ENCODE measurements around the gene MTAP. TPM values are rescaled to one million over a fixed set of nuclear protein-coding genes. Genes with fewer than 3 reads are reported as not detected.

MTAP gene
- total RNA-seq, 1 donor: 36.7 TPM

DNA sequence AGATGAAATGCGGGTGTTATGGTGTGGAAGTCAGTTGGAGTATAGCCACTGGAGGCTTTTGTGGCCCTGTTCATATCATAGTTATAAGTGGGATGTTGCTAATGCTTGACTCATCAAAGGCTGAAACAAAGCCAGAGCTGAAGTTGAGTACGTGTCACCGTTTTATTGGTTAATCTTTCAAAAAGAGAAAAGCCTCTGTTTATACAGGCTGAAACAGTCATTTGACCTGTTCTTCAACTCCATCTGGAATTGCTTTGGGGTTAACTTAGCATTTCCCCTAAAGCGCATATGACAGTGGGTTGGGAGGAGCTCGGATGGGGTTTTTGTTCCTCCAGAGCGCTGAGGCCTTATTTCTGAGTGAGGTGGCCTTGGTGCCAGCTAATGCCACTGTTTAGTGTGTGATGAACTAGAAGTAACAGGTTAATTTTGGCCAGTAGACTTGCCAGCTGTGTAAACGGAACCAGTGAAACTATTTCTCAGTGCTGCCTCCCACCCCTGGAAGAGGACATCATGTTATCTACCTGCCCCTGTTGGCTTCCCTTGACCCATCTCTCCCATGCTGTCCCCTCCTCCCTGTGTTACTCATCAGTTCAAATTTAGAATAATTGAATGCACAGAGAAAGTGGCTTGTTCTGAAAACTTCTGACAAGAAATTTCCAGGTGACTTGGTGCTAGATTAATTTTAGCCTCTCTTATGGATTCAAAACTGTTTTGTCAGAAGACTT, 34.2 kb downstream of the MTAP start:
- TF ChIP-seq, protein P1, sequence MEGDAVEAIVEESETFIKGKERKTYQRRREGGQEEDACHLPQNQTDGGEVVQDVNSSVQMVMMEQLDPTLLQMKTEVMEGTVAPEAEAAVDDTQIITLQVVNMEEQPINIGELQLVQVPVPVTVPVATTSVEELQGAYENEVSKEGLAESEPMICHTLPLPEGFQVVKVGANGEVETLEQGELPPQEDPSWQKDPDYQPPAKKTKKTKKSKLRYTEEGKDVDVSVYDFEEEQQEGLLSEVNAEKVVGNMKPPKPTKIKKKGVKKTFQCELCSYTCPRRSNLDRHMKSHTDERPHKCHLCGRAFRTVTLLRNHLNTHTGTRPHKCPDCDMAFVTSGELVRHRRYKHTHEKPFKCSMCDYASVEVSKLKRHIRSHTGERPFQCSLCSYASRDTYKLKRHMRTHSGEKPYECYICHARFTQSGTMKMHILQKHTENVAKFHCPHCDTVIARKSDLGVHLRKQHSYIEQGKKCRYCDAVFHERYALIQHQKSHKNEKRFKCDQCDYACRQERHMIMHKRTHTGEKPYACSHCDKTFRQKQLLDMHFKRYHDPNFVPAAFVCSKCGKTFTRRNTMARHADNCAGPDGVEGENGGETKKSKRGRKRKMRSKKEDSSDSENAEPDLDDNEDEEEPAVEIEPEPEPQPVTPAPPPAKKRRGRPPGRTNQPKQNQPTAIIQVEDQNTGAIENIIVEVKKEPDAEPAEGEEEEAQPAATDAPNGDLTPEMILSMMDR (IDR thresholded peaks at IDR 0.05; ENCODE audit: insufficient read depth, low read depth, low read length): no peak
- peak; percentile 96 for DNase-seq (ENCODE audit: low read depth)
- H3K4me3 ChIP-seq (ENCODE audit: low read depth, low read length): no peak overlapping the region

DNA sequence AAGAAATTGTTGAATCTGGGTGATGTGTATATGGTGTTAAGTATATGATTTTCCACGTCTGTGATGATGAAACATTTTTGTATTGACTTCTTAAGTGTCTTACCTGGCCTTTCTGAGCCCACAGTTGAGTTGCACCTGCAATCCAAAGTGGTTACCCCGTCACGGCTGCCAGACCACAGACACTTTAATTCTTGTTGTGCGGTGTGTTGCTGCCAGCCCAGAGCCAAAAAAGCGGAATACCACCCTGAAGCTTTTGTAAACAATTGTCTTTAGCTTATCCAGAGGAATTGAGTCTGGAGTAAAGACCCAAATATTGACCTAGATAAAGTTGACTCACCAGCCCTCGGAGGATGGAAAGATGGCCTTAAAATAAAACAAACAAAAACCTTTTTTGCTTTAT, 35.1 kb downstream of the MTAP start:
- TF ChIP-seq, protein P1 (IDR thresholded peaks at IDR 0.05; ENCODE audit: insufficient read depth, low read depth, low read length): no peak
- no peak overlapping the region for H3K4me3 ChIP-seq (ENCODE audit: low read depth, low read length)
- DNase-seq (ENCODE audit: low read depth): no peak

DNA sequence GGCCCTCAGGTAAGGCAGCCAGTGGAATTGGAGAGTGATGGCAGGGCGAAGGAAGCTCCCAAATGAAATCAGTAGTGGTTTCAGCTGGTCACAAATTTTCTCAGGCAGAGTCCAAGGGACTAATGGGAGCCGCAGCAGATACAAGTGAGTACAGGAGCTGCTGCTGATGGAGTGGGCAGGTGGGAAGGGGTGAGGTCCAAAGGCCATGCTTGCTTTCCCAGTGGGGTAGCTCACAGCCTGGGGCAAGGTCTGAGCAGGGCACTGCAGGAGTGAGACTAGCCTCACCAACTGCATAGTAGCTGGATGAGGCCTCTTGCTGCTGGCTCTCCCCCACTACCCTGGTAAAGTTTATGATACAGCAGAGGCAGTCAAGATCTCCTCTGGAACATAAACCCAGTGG, 38.2 kb downstream of the MTAP start:
- no peak overlapping the region for H3K4me3 ChIP-seq (ENCODE audit: low read depth, low read length)
- DNase-seq (ENCODE audit: low read depth): no peak
- TF ChIP-seq, protein P1 (IDR thresholded peaks at IDR 0.05; ENCODE audit: insufficient read depth, low read depth, low read length): no peak

DNA sequence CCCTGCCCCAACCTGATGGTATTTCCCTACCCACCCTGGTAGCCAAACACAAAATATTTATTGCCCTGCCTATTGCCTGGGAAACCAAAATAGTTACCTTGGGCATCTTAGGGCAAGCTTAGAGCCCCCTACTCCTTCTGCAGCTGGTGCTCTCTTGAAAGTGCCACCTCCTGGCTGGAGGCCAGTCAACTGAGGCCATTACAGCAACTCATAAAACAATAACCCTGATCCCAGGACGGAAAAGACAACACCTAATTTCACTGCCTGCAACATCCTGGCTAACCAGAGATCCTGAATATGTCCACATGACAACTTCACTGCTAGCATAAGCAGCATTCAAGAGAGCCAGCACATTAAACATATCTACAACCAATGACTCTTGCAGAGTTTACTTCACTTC, 38.7 kb downstream of the MTAP start:
- TF ChIP-seq, protein P1 (IDR thresholded peaks at IDR 0.05; ENCODE audit: insufficient read depth, low read depth, low read length): no peak
- H3K4me3 ChIP-seq (ENCODE audit: low read depth, low read length): no peak overlapping the region
- no peak for DNase-seq (ENCODE audit: low read depth)

DNA sequence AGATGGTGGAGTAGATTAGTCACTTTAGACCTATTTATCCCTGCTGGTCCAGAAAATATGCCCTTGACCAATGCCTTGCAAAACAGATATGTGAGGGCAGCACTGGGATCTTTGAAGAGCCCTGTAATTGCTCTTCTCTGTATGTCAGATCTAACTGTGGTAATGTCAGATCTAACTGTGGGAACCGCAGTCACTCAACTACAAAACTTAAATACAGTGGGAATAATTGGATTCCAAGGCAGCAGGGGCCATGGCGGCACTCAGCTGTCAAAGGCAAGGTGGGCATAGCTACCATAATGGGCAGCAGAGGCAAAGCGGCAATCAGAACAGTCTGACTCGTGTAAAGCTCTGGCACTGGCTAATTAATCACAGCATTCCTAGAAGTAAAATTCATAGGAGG, 46.2 kb downstream of the MTAP start:
- TF ChIP-seq, protein P1 (IDR thresholded peaks at IDR 0.05; ENCODE audit: insufficient read depth, low read depth, low read length): no peak
- no peak overlapping the region for H3K4me3 ChIP-seq (ENCODE audit: low read depth, low read length)
- DNase-seq (ENCODE audit: low read depth): no peak

DNA sequence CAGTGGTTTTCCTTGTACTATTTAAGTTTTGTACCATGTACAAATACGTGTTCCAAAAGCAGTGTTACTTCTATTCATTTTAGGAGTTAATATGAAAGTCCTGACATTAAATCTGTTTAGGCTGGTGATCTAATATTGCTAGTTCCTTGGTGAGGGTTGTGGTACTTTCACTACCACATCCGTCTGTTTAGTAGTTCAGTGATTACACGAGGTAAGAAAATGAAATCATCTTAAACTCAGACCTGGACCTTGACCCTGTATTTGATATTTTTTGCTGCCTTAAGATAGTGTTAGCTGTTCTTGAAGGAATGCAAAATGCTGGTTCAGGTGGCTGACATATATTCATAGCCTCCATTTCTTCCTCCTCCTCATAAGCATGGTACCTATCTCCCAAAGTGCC, 50.3 kb downstream of the MTAP start:
- TF ChIP-seq, protein P1 (IDR thresholded peaks at IDR 0.05; ENCODE audit: insufficient read depth, low read depth, low read length): no peak
- no peak overlapping the region for H3K4me3 ChIP-seq (ENCODE audit: low read depth, low read length)
- no peak for DNase-seq (ENCODE audit: low read depth)

DNA sequence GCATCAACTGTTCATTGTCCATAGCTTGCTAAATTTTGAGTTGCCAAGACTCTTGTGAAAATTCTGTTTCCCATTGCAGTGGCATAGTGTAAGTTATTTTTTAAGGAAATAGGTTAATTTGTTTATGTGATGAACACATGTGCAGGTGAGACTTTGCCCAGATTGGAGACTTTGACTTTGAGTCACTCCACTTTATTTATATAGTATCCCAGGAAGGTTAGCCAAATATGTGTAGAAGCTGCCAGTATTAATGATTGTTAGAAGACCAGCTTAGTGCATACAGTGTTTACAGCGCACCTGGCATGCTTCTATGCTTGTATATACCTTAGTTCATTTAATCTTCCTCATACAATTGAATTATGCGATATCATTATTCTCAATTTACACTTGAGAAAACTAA, 51.0 kb downstream of the MTAP start:
- TF ChIP-seq, protein P1 (IDR thresholded peaks at IDR 0.05; ENCODE audit: insufficient read depth, low read depth, low read length): no peak
- no peak for DNase-seq (ENCODE audit: low read depth)
- H3K4me3 ChIP-seq (ENCODE audit: low read depth, low read length): no peak overlapping the region

Data from fibroblast of villous mesenchyme (primary cell).